IPS DF 6.9 (cell line): Measurements from ENCODE around the gene SCMH1.

ENCODE experiments used
- DNase-seq: peaks from one replicate; pipeline ENCODE4 v3.0.0-alpha.2; 2013; ENCODE audit warnings: low read depth, low spot score
- H3K27ac ChIP-seq: one replicate; pipeline ENCODE4 v1.5.1; 2013; ENCODE audit warnings: low read length, control low read depth
- H3K27me3 ChIP-seq: 2 replicates; pipeline ENCODE4 v1.6.1; 2013; ENCODE audit warnings: mild to moderate bottlenecking, low read length; ENCODE audit not compliant: control insufficient read depth, insufficient read depth
- H3K36me3 ChIP-seq: 2 replicates; pipeline ENCODE4 v1.6.1; 2013; ENCODE audit warnings: low read length; ENCODE audit not compliant: control insufficient read depth, insufficient read depth
- H3K4me1 ChIP-seq: 2 replicates; pipeline ENCODE4 v1.6.1; 2013; ENCODE audit warnings: low read length; ENCODE audit not compliant: control insufficient read depth, insufficient read depth
- H3K4me3 ChIP-seq: 2 replicates; pipeline ENCODE4 v1.5.1; 2013; ENCODE audit warnings: mild to moderate bottlenecking, low read length
- H3K9me3 ChIP-seq: 2 replicates; pipeline ENCODE4 v1.6.1; 2013; ENCODE audit warnings: low read length, inconsistent platforms; ENCODE audit not compliant: control insufficient read depth, insufficient read depth
- WGBS: extraction: QIAGEN DNeasy Blood & Tissue Kit; methylation state at CpG from one replicate; pipeline ENCODE4 v1.1.7; 2013; ENCODE audit warnings: mixed read lengths, missing lambda C conversion rate; ENCODE audit not compliant: insufficient read length, insufficient coverage; 5-methylcytosine and 5-hydroxymethylcytosine counted together

The SCMH1 gene

GRCh38 chr1:41241749-41242341, at the start of gene SCMH1:
Gene SCMH1, minus strand, starts transcription at chr1:41242306. Its CDS starts 56,173 bp downstream, at chr1:41186133.
- no CpG with 5 or more reads among the region's 85 CpGs for WGBS
- no peaks in the 10 kb centered on the region; the same call in 1 of the 2 replicates for H3K4me1 ChIP-seq

GRCh38 chr1:41291195-41291594, 49.1 kb upstream of the SCMH1 start:
- H3K9me3 ChIP-seq, result no peaks in the 10 kb centered on the region
- H3K27me3 ChIP-seq, result no peaks in the 10 kb centered on the region
- no CpG with 5 or more reads among the region's 5 CpGs for WGBS
- no peaks in the 10 kb centered on the region; the same call in 1 of the 2 replicates for H3K36me3 ChIP-seq
- H3K4me1 ChIP-seq, result 0 out of 2 replicates have a peak, but pooled peaks cover 4% of the 10 kb centered on the region
- H3K4me3 ChIP-seq, result no peak overlapping the region
- DNase-seq, result no peak
- H3K27ac ChIP-seq, result no peak overlapping the region

More at GRCh38 chr1:41241749-41242341, at the start of gene SCMH1:
- H3K27ac ChIP-seq, result no peak within 1 kb of the TSS
- no peaks in the 10 kb centered on the region for H3K9me3 ChIP-seq
- no peaks in the 10 kb centered on the region; the same call in 1 of the 2 replicates for H3K36me3 ChIP-seq
- no peaks in the 10 kb centered on the region for H3K27me3 ChIP-seq
- DNase-seq, result no peak
- peak within 1 kb of the TSS; percentile 100 for H3K4me3 ChIP-seq

GRCh38 chr1:41289196-41289595, 47.1 kb upstream of the SCMH1 start:
- no peaks in the 10 kb centered on the region for H3K9me3 ChIP-seq
- peaks cover 1% of the 10 kb centered on the region; the same call in 1 of the 2 replicates for H3K27me3 ChIP-seq
- DNase-seq, result no peak
- H3K27ac ChIP-seq, result no peak overlapping the region
- WGBS, result no CpG with 5 or more reads among the region's 5 CpGs
- 0 out of 2 replicates have a peak, but pooled peaks cover 4% of the 10 kb centered on the region for H3K4me1 ChIP-seq
- H3K36me3 ChIP-seq, result no peaks in the 10 kb centered on the region; the same call in 1 of the 2 replicates
- H3K4me3 ChIP-seq, result no peak overlapping the region

GRCh38 chr1:41286992-41287391, 44.9 kb upstream of the SCMH1 start:
- no CpG with 5 or more reads among the region's 4 CpGs for WGBS
- peaks cover 1% of the 10 kb centered on the region; the same call in 1 of the 2 replicates for H3K27me3 ChIP-seq

GRCh38 chr1:41286486-41286885, 44.4 kb upstream of the SCMH1 start:
- no peaks in the 10 kb centered on the region for H3K9me3 ChIP-seq
- WGBS, result no CpG with 5 or more reads among the region's 3 CpGs
- no peak overlapping the region for H3K4me3 ChIP-seq
- H3K36me3 ChIP-seq, result no peaks in the 10 kb centered on the region; the same call in 1 of the 2 replicates
- H3K4me1 ChIP-seq, result 0 out of 2 replicates have a peak, but pooled peaks cover 4% of the 10 kb centered on the region
- no peak overlapping the region for H3K27ac ChIP-seq
- no peak for DNase-seq
- H3K27me3 ChIP-seq, result peaks cover 1% of the 10 kb centered on the region; the same call in 1 of the 2 replicates

More at GRCh38 chr1:41286992-41287391, 44.9 kb upstream of the SCMH1 start:
- no peak for DNase-seq
- Histone ChIP-seq H3K4me1 (0 out of 2 replicates have a peak, but pooled peaks cover 4% of the 10 kb centered on the region), H3K27ac (no peak overlapping the region), H3K36me3 (no peaks in the 10 kb centered on the region; the same call in 1 of the 2 replicates), H3K9me3 (no peaks in the 10 kb centered on the region), H3K4me3 (no peak overlapping the region)

- peaks cover 1% of the 10 kb centered on the region; the same call in 1 of the 2 replicates for H3K27me3 ChIP-seq
- no peak overlapping the region for H3K4me3 ChIP-seq
- H3K36me3 ChIP-seq, result no peaks in the 10 kb centered on the region; the same call in 1 of the 2 replicates
- no peaks in the 10 kb centered on the region for H3K9me3 ChIP-seq
- DNase-seq, result no peak
- H3K4me1 ChIP-seq, result 0 out of 2 replicates have a peak, but pooled peaks cover 4% of the 10 kb centered on the region
- no CpG with 5 or more reads among the region's 4 CpGs for WGBS
- no peak overlapping the region for H3K27ac ChIP-seq
These were observed 43.7 kb upstream of the SCMH1 start for GRCh38 chr1:41285818-41286217.

- Histone ChIP-seq H3K4me3 (no peak overlapping the region), H3K27ac (no peak overlapping the region), H3K27me3 (peaks cover 1% of the 10 kb centered on the region; the same call in 1 of the 2 replicates), H3K9me3 (no peaks in the 10 kb centered on the region), H3K36me3 (no peaks in the 10 kb centered on the region), H3K4me1 (0 out of 2 replicates have a peak, but pooled peaks cover 4% of the 10 kb centered on the region)
- no CpG with 5 or more reads among the region's 2 CpGs for WGBS
- DNase-seq, result no peak
These were observed 42.0 kb upstream of the SCMH1 start for GRCh38 chr1:41284121-41284520.

- Histone ChIP-seq H3K4me3 (no peak overlapping the region), H3K36me3 (no peaks in the 10 kb centered on the region), H3K27ac (no peak overlapping the region), H3K4me1 (0 out of 2 replicates have a peak, but pooled peaks cover 4% of the 10 kb centered on the region), H3K9me3 (no peaks in the 10 kb centered on the region), H3K27me3 (peaks cover 1% of the 10 kb centered on the region; the same call in 1 of the 2 replicates)
- no CpG with 5 or more reads among the region's 9 CpGs for WGBS
- DNase-seq, result no peak
These were observed 40.7 kb upstream of the SCMH1 start for GRCh38 chr1:41282679-41283317.

GRCh38 chr1:41281334-41281733, 39.2 kb upstream of the SCMH1 start:
- WGBS, result no CpG with 5 or more reads among the region's 2 CpGs
- H3K36me3 ChIP-seq, result no peaks in the 10 kb centered on the region
- no peak overlapping the region for H3K4me3 ChIP-seq
- H3K9me3 ChIP-seq, result no peaks in the 10 kb centered on the region
- no peak overlapping the region for H3K27ac ChIP-seq
- H3K4me1 ChIP-seq, result 0 out of 2 replicates have a peak, but pooled peaks cover 1% of the 10 kb centered on the region
- peaks cover 1% of the 10 kb centered on the region; the same call in 1 of the 2 replicates for H3K27me3 ChIP-seq
- DNase-seq, result no peak

GRCh38 chr1:41280202-41281032, 38.3 kb upstream of the SCMH1 start:
- Histone ChIP-seq H3K4me3 (no peak overlapping the region), H3K9me3 (no peaks in the 10 kb centered on the region), H3K27ac (no peak overlapping the region), H3K27me3 (no peaks in the 10 kb centered on the region), H3K4me1 (no peaks in the 10 kb centered on the region), H3K36me3 (no peaks in the 10 kb centered on the region)
- no CpG with 5 or more reads among the region's 11 CpGs for WGBS
- DNase-seq, result no peak
